Smooth muscle cell (in vitro differentiated cells): ENCODE results near the gene ST3GAL5. TPM values are rescaled to one million over a fixed set of nuclear protein-coding genes. Genes with fewer than 3 reads are reported as not detected.

Experiments used
- DNase-seq: peaks from one replicate; lab custom pipeline; 2025; ENCODE audit not compliant: unreplicated experiment; lab: John Stamatoyannopoulos, UW
- H2AFZ ChIP-seq: fragments of 200-600 bp; sonication (generic); 2 replicates; pipeline ENCODE4 v1.6.0; 2016; ENCODE audit warnings: antibody characterized with exemption, low read depth, mild to moderate bottlenecking
- H3F3A ChIP-seq: fragments of 200-600 bp; sonication (generic); 2 replicates; pipeline ENCODE4 v1.6.0; 2017; ENCODE audit warnings: antibody characterized with exemption, low read depth
- H3K27ac ChIP-seq: fragments of 200-600 bp; sonication (generic); 2 replicates; pipeline ENCODE4 v1.5.1; 2016; ENCODE audit warnings: low read depth, mild to moderate bottlenecking
- H3K27me3 ChIP-seq: fragments of 200-600 bp; sonication (generic); 2 replicates; pipeline ENCODE4 v1.6.1; 2016; ENCODE audit warnings: low read depth, mild to moderate bottlenecking
- H3K36me3 ChIP-seq: fragments of 200-600 bp; sonication (generic); 2 replicates; pipeline ENCODE4 v1.5.1; 2016; ENCODE audit warnings: low read depth
- H3K4me1 ChIP-seq: fragments of 200-600 bp; sonication (generic); 2 replicates; pipeline ENCODE4 v1.5.1; 2016; ENCODE audit warnings: low read depth
- H3K4me2 ChIP-seq: fragments of 200-600 bp; sonication (generic); 2 replicates; pipeline ENCODE4 v1.6.0; 2016; ENCODE audit warnings: mild to moderate bottlenecking
- H3K4me3 ChIP-seq: fragments of 200-600 bp; sonication (generic); 2 replicates; pipeline ENCODE4 v1.5.1; 2016; ENCODE audit warnings: mild to moderate bottlenecking
- H3K79me2 ChIP-seq: fragments of 200-600 bp; sonication (generic); 2 replicates; pipeline ENCODE4 v1.6.0; 2016; ENCODE audit warnings: low read depth, mild to moderate bottlenecking
- H3K9ac ChIP-seq: fragments of 200-600 bp; sonication (generic); 2 replicates; pipeline ENCODE4 v1.6.0; 2016; ENCODE audit warnings: low read depth
- H3K9me3 ChIP-seq: fragments of 200-600 bp; sonication (generic); replicated peaks from 2 replicates; pipeline ENCODE4 v1.5.1; 2016; ENCODE audit warnings: low read depth
- H4K20me1 ChIP-seq: fragments of 200-600 bp; sonication (generic); 2 replicates; pipeline ENCODE4 v1.6.0; 2016; ENCODE audit warnings: low read depth
- WGBS: methylation state at CpG from one replicate; pipeline ENCODE4 v1.1.7; 2016; ENCODE audit warnings: low lambda C conversion rate; 5-methylcytosine and 5-hydroxymethylcytosine counted together
- polyA plus RNA-seq: library from polyadenylated mRNA; unstranded; fragments of >200 nt; fragmentation: Nextera tagmentation; extraction: Ambion mirVana; gene quantifications from 2 replicates; pipeline ENCODE4 v1.2.1, GENCODE V29; 2016
- total RNA-seq: library from RNA; depleted of rRNA; stranded (reverse); fragments of >200 nt; gene quantifications from 2 replicates; pipeline ENCODE4 v1.2.3, GENCODE V29; 2014
- TF ChIP-seq, protein P1 (sequence below): fragments of 200-600 bp; sonication (generic); IDR thresholded peaks from 2 replicates; pipeline ENCODE4 v1.5.1; 2017; ENCODE audit warnings: borderline replicate concordance, mild to moderate bottlenecking, antibody characterized with exemption; ENCODE audit not compliant: insufficient read depth, poor library complexity, severe bottlenecking

The ST3GAL5 gene
- total and polyA plus RNA-seq, 2 experiments from 2014 or later = 10.9 to 26.4 TPM

DNA sequence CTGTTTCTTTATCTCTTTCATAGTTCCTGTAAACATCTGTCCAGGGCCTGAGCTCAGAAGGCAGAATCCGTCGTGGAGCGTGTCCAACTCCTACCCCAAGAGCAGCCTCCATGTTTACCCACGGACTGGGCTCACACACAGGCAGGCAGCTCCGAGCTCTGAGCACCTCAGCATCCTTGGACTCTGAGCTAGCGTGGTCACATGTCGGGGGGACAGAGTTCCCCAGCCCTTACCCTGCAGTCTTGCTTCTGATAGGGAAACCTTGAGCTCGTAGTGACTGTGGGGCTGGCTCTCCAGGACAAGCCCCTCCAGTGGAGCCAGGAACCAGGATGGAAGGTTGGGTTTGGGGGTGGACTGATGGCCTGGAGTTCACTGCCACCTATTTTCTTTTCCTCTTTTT lies 15.1 kb upstream of the ST3GAL5 start:
- Histone ChIP-seq H3K4me3 (no peak overlapping the region), H3K9me3 (no peaks in the 10 kb centered on the region), H3K27me3 (no peaks in the 10 kb centered on the region), H3F3A (no peaks in the 10 kb centered on the region), H3K27ac (no peak overlapping the region), H3K4me1 (peaks cover 8% of the 10 kb centered on the region), H2AFZ (no peak overlapping the region), H3K4me2 (no peak overlapping the region), H4K20me1 (no peaks in the 10 kb centered on the region), H3K9ac (no peak overlapping the region), H3K36me3 (no peaks in the 10 kb centered on the region), H3K79me2 (no peaks in the 10 kb centered on the region)
- whole genome bisulfite sequencing = 95% methylated on average over 8 of the region's 8 CpGs
- DNase-seq = no peak
- TF ChIP-seq, protein P1, sequence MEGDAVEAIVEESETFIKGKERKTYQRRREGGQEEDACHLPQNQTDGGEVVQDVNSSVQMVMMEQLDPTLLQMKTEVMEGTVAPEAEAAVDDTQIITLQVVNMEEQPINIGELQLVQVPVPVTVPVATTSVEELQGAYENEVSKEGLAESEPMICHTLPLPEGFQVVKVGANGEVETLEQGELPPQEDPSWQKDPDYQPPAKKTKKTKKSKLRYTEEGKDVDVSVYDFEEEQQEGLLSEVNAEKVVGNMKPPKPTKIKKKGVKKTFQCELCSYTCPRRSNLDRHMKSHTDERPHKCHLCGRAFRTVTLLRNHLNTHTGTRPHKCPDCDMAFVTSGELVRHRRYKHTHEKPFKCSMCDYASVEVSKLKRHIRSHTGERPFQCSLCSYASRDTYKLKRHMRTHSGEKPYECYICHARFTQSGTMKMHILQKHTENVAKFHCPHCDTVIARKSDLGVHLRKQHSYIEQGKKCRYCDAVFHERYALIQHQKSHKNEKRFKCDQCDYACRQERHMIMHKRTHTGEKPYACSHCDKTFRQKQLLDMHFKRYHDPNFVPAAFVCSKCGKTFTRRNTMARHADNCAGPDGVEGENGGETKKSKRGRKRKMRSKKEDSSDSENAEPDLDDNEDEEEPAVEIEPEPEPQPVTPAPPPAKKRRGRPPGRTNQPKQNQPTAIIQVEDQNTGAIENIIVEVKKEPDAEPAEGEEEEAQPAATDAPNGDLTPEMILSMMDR = no peak

DNA sequence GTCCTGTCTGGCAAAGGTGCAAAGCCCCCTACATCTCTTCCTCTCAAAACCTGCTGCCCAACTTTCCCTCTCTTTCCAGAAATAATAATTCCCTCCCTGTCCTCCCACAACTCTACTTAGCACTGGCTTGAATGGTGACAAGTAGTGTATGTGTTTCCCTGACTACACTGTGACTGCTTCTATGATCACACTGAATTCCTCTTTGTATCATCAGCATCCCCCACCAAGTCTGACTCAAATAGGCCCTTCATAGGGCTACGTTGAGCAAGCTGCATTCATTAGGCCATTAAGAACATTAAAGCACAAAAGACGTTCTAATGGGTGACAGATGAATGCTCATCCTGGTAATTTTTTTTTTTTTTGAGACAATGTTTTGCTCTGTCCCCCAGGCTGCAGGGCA lies 13.7 kb upstream of the ST3GAL5 start:
- 8% methylated on average over 2 of the region's 2 CpGs for WGBS
- no peaks in the 10 kb centered on the region for H3K79me2 ChIP-seq
- peak overlapping the region; percentile 16 for H3K27ac ChIP-seq
- no peaks in the 10 kb centered on the region for H4K20me1 ChIP-seq
- TF ChIP-seq, protein P1 = no peak
- H3K9ac ChIP-seq = peak overlapping the region; percentile 34
- peaks cover 8% of the 10 kb centered on the region for H3K4me1 ChIP-seq
- H3K4me2 ChIP-seq = no peak overlapping the region
- no peaks in the 10 kb centered on the region for H3K27me3 ChIP-seq
- no peaks in the 10 kb centered on the region for H3F3A ChIP-seq
- no peak overlapping the region for H2AFZ ChIP-seq
- no peaks in the 10 kb centered on the region for H3K36me3 ChIP-seq
- DNase-seq = no peak
- no peaks in the 10 kb centered on the region for H3K9me3 ChIP-seq
- no peak overlapping the region for H3K4me3 ChIP-seq

DNA sequence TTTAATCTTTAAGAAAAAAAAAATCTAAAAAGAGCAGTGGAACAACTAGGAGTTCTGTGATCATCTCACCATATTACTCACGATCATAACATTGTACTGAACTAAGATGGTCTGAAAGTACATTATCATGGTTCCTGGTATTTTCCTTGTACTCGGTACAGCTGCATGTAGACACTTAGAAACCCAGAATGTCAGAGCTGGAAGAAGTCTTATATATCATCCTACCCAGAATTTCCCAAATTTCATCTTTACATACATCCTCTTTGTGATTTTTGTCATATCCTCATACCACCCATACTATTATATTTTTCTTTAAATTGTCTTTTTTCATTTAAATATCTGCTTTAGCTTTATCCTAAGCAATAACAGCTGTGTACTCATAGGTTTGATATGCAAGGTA lies 12.4 kb upstream of the ST3GAL5 start:
- H3K27ac ChIP-seq = no peak overlapping the region
- 48% methylated on average over 2 of the region's 2 CpGs for WGBS
- H3K4me3 ChIP-seq = no peak overlapping the region
- no peak overlapping the region for H3K4me2 ChIP-seq
- no peak overlapping the region for H2AFZ ChIP-seq
- TF ChIP-seq, protein P1 = no peak
- no peaks in the 10 kb centered on the region for H3K36me3 ChIP-seq
- no peaks in the 10 kb centered on the region for H3K79me2 ChIP-seq
- no peak overlapping the region for H3K9ac ChIP-seq
- DNase-seq = no peak
- no peaks in the 10 kb centered on the region for H3F3A ChIP-seq
- H3K4me1 ChIP-seq = peaks cover 8% of the 10 kb centered on the region
- no peaks in the 10 kb centered on the region for H3K27me3 ChIP-seq
- H4K20me1 ChIP-seq = no peaks in the 10 kb centered on the region
- H3K9me3 ChIP-seq = no peaks in the 10 kb centered on the region

DNA sequence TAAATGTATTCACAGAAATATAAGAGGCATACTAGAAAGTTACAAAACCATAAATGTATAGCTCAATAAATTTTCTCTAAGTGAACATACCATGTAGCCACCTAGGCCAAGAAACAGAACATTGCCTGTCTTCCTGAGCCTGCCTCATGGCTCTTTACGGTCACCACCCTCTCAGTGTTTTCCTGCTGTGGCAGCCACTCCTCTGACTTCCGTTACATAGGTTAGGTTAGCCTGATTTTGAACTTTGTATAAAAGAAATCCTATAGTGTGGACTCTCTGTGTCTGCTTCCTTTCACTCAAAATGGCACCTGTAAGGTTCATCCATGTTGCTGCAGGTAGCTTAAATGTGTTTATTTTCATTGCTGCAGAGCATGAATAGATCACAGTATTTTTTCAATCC lies 11.6 kb upstream of the ST3GAL5 start:
- Histone ChIP-seq H2AFZ (no peak overlapping the region), H3K27ac (no peak overlapping the region), H3K4me3 (no peak overlapping the region), H3K9me3 (no peaks in the 10 kb centered on the region), H3K4me2 (no peak overlapping the region), H3F3A (no peaks in the 10 kb centered on the region), H3K36me3 (no peaks in the 10 kb centered on the region), H3K27me3 (no peaks in the 10 kb centered on the region), H3K4me1 (peaks cover 3% of the 10 kb centered on the region), H3K79me2 (no peaks in the 10 kb centered on the region), H4K20me1 (no peaks in the 10 kb centered on the region), H3K9ac (no peak overlapping the region)
- DNase-seq = no peak
- 98% methylated on average over 2 of the region's 2 CpGs for WGBS
- TF ChIP-seq, protein P1 = no peak
